ENCODE measurements around the gene VWA7.

GRCh38 chr6:31784098-31784925 lies 7.2 kb upstream of the VWA7 start:
- TF ChIP-seq POLR2AphosphoS5 (IDR thresholded peaks at IDR 0.05; ENCODE audit: insufficient read depth in 1 of 2, low read depth in 1 of 2) (no peak), POLR2A (IDR thresholded peaks at IDR 0.05) (no peak), CTCF (IDR thresholded peaks at IDR 0.05) (no peak)
